Left forelimb (tissue), 1 donor: Measurements from ENCODE around the gene NEMP1.
"Not testable (repeated sequence)": the region's sequence is repeated elsewhere in the genome, so short reads cannot be mapped to it uniquely, and the experiment has no call there.

ENCODE experiments used
- DNase-seq: peaks from one replicate; pipeline ENCODE4 v3.0.0-alpha.2; 2018; ENCODE audit warnings: low spot score

NEMP1 gene

GRCh38 chr12:57078519-57079404, at the start of gene NEMP1:
NEMP1 (minus strand) TSS chr12:57078791; CDS start chr12:57078745, 46 bp downstream.
- DNase-seq = peak; percentile 93

DNA sequence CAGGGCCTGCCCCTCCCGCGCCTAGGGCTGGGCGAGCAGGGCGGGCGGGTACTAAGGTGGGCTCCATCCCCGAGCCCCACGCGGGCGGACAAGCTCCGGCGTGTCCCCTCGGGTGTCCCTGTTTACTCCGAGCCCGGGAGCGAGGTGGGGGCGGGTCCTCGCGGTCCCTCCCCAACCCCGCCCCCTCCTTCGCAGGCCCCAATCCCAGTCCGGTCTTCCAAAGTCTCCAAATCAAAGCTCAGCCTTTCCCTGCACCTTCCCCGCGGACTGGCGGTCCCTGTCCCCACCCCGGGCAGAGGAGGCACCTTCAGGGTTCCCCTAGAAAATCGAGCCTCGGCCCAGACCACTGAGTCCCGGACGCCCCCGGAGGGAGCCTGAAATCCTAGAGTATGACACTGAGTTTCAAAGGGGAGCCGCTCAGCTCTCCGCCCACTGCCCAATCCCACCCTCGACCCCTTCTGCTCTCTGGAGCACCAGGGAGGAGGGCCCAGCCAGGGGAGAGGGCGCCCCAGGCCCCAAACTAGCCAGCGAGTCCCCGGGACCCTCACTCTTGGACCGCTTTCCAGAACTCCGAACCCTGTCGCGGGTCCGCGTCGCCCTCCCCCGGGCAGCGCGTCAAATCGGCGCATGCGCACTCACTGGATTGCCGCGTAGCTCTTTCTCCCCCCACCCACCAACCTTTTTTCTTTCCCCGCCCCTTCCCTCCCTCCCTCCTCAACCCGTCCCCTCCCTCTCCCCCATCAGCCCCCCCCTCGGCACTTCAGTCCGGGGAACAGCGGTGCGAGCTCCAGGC, 49.3 kb upstream of the NEMP1 start, which contains the start of gene LRP1:
LRP1 (plus strand) TSS at position 758 of the 793 bp plus-strand sequence. CDS start 482 bp downstream, outside the sequence.
- peak; percentile 93 for DNase-seq

- DNase-seq = no peak
These were observed 48.6 kb upstream of the NEMP1 start for GRCh38 chr12:57127101-57127725.

DNA sequence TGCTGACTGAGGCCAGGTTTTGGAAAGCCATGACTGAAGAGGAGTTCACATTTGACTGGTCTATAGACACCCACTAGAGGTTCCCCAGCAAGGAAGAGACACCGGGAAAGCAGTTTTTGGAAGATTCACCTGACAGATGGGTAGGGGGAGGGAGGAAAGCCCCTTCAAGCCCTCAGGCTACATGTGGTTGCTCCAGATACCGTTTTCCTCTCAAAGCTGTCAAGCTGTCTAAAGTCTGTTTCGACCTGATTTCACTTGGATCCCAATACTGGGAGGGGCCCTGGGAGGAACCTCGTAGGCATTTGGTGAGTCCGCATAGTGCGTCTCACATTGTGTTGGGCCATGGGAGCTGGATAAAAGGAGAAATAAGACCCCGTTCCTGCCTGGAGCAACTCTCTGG, 48.0 kb upstream of the NEMP1 start:
- DNase-seq = no peak

GRCh38 chr12:57126061-57126460, 47.5 kb upstream of the NEMP1 start:
- no peak for DNase-seq

GRCh38 chr12:57124261-57124877, 45.8 kb upstream of the NEMP1 start:
- DNase-seq = no peak

DNA sequence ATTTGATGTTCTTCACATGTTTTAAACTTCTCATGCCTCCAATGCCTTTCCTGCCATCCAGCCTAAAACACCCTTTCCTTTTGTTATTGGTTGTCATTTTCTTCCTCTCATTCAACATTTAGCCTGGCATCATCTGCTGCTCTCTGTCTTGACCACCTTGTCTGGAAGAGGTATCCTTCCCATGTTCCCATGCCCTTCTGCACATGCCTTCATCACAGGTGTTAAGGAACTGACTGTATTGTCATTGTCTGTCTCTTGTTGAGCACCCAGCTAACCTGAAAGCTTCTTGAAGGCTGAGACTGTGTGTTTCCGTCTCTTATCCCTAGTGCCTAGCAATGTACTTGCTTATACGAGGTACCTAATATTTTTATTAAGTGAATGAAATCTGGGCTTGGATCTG, 45.2 kb upstream of the NEMP1 start:
- no peak for DNase-seq

GRCh38 chr12:57120718-57121117, 42.1 kb upstream of the NEMP1 start:
- DNase-seq = not testable (repeated sequence)

DNA sequence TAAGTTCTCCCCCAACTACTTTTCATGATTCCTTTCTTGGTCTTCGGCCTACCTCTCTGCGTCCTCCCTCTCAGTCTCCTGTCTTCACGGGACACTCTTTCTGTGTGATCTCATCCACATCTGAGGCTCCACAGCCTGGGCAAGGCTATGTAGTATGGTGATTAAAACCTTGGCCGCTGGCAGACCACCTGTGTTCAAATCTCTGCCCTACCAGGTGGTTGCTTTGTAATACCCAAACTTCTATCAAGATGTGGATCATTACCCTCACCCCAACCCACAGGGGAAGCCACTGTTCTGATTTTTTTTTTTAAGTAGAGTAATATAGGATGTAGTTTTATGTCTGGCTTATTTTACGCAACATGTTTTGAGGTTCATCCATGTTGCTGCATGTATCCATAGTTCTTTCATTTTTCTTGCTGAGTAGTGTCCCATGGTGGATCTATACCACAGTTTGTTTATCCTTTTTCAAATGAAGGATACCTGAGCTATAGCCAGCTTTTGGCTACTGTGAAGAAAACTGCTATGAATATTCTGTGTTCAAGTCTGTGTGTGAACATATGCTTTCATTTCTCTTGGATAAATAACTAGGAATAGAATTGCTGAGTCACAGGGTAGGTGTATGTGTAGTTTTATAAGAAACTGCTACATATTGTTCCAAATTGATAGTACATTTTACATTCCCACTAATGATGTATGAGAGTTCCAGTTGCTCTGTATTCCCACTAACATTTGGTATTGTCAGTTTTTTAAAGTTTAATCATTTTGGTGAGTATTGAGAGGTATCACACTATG, 40.9 kb upstream of the NEMP1 start:
- no peak for DNase-seq

DNA sequence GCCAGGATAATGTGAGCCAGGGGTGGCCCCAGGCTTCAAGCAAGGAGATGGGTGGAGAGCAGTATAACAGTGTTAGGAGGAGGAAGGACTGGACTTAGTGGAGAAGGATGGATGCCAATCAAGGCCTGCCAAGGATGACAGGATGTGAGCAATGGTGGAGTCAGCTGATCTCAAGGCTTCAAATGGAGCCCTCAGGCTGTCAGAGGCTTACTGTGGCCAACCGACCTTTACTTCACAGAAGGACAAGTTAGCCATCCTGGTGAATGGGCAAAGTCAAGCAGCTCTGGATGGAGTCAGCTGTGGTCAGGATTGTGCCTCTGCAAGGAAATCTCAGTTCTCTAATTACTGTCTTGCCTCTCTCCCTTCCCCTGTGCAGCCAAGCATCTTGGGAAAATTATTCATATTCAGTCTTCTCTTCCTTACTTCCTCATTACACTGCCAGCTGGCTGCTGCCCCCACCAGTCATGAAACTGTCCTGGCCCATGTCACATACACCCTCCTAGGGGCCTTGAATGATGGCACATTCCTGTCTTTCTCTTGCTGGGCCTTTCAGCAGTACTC, 40.2 kb upstream of the NEMP1 start:
- DNase-seq = no peak

GRCh38 chr12:57116580-57117281, 38.1 kb upstream of the NEMP1 start:
- DNase-seq = no peak

GRCh38 chr12:57112492-57113294, 34.1 kb upstream of the NEMP1 start:
- DNase-seq = no peak

- peak; percentile 78 for DNase-seq
These were observed 32.6 kb upstream of the NEMP1 start, which contains the start of gene STAT6 for GRCh38 chr12:57111031-57111734. STAT6 (minus strand) TSS chr12:57111362; CDS start chr12:57108278, 3,084 bp downstream.

DNA sequence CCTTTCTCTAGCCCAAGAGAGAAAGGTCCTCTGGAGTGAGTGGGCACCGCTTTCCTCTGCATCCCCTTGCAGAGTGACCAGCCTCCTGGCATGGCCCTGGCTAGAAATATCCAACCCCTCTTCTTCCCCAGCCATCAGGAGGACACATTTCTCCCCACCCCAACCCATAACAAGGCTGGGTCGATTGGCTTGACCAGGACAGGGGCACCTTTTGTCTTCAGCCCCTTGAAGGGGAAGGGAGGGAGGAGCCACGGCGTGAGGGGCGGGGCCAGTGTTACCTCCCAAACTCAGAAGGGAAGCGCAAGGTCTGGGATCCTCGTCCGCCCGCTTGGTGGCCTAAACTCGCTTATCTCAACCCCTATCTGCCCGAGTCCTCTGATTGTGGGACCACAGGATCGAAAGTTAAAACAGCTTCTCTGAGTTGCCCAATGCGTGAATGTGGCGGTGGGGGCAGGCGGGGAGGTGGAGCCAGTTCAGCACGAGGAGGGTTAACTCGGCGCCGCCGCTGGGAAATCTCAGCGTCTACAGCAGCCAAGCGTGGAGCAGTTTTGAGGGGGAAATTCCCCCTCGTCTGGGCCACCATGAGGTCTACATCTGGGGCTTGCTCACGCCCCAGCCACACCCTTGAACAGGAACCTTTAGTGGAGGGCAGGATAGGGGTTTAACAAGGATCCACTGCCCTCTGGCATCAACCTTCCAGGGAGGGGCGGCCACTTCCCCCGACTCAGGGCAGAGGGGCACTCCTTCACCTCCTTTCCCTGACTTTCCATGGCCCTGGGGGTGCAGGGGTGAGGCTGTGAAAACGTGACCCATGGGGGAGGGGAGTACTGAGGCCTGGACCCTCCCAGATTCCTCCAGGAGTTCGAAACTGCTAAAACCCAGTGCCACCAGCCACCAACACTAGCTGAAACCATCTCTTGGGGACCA, 31.8 kb upstream of the NEMP1 start:
- no peak for DNase-seq

DNA sequence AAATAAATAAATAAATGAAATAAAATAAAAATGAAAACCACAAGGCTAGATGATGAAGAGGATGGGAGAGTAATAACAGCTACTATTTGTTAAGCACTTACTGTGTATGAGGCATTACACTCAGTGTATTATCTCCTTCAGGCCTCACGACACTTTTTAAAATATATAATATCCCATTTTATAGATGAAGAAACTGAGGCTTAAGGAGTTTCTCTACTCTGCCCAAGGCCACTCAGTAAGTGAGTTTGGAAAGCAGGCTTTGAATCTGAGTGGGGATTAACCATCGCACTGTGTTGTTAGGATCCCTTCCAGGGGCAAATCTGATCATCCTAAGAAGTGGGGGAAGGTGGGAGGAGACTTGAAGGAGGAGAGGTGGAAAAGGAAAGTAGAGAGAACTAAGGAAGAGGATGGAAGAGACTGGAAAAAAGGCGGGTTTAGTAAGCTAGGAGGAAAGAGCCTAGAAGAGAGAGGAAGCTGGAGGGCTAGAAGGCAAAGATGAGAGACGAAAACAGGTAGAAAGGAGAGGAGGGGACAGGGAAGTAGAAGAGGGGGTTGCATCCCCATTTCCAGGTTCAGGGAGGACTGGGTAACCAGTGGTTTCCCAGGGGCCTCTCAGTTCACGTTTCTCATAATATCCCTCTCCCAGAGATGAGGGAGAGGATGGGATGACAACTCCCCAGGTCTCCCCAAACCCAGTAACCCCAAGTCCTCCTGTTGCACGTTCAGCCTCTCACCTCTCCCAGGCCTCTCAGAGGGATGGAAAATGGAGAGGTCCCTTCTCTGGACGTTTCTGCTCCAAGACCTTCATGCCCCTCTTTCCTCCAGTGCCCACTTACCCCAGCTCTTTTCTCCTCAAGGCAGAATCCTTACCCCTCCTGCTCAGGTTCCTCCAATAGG, 30.9 kb upstream of the NEMP1 start:
- no peak for DNase-seq

DNA sequence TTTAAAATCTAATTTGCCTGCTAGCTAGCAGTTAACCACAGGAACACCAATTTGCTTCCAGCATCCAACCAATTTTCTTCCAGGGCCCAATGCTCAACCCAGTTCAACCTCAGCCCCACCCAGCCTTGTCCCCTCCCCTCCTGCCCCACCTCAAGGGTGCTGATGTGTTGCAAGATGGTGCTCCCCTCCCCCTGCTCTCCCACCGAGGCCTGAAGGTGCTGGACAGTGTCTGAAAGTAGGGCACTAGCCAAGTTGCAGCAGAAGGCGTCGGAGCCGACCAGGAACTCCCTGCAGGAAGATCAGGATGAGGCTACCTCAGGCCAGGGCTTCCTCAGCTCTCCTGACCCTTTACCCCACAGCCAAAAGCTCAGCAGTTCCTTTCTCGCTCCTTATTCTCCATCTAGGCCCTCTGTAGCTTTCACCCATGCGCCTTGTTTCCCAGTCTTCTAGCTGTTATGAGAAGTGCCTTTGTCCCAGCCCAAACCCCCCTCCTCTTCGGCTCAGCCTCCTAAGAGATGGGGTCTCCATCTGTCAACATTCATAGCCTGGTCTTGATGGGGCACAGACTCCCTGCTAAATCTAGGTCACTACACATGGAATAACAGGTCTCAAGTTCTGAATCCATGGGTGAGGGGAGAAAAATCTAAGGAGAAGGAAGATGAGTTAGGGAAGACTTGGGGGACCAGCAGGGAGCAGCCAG, 29.0 kb upstream of the NEMP1 start:
- DNase-seq = no peak
